GM12878 (cell line): ENCODE data around the gene MACROD2. TPM values are rescaled to one million over a fixed set of nuclear protein-coding genes. Genes with fewer than 3 reads are reported as not detected.

Experiments used
- ATAC-seq: fragments of 200-7000 bp; cut with Tn5 transposase; 3 replicates; pipeline ENCODE4 v1.9.1; 2020; ENCODE audit warnings: mild to moderate bottlenecking, moderate library complexity
- BruUV-seq: library from RNA; stranded (reverse); fragments of 400-500 nt; replicated peaks from 2 replicates; lab custom pipeline; 2021; lab: Mats Ljungman, UMichigan
- CTCF ChIA-PET: fragments of 300-600 bp; sonication (Branson Sonifier 250); formaldehyde crosslinking; extraction: SDS; loops from one replicate; lab custom pipeline; 2021; ENCODE audit warnings: inconsistent platforms; lab: Yijun Ruan, JAX
- POLR2A ChIA-PET: fragments of 350-600 bp; formaldehyde crosslinking; extraction: SDS; loops from one replicate; lab custom pipeline; 2021; ENCODE audit warnings: inconsistent platforms; lab: Charles Lee
- RAD21 ChIA-PET: fragments of 300-600 bp; sonication (Branson Sonifier 250); formaldehyde crosslinking; loops from one replicate; lab custom pipeline; 2023; ENCODE audit warnings: antibody characterized with exemption; ENCODE audit not compliant: unreplicated experiment; lab: Charles Lee
- SMC1A ChIA-PET: fragments of 300-600 bp; sonication (Branson Sonifier 250); formaldehyde crosslinking; loops from one replicate; lab custom pipeline; 2023; ENCODE audit not compliant: unreplicated experiment, uncharacterized antibody; lab: Charles Lee
- DNase-seq: peaks from one replicate; pipeline ENCODE4 v3.0.0-alpha.2; 2011; ENCODE audit warnings: low read depth, low spot score
- FAIRE-seq: peaks from 3 replicates; lab custom pipeline; 2011; peaks lifted over from hg19 to GRCh38; lab: Jason Lieb, UNC
- H2AFZ ChIP-seq: 2 replicates; pipeline ENCODE4 v1.6.0; 2011; ENCODE audit warnings: low read depth, low read length, control low read depth; ENCODE audit not compliant: control insufficient read depth
- H3K27ac ChIP-seq: 2 replicates; pipeline ENCODE4 v1.5.1; 2011; ENCODE audit warnings: control low read depth; ENCODE audit not compliant: control insufficient read depth, insufficient read depth
- H3K27me3 ChIP-seq, 2 experiments: replicated peaks in 1 of 2; 2 replicates each; pipeline versions ENCODE4 v1.6.0 to v1.6.1; 2011; ENCODE audit warnings: low read length in 1 of 2; ENCODE audit not compliant: control insufficient read depth in 2 of 2, insufficient read depth in 2 of 2
- H3K36me3 ChIP-seq, 2 experiments: 2 replicates each; pipeline ENCODE4 v1.5.1; 2011; ENCODE audit warnings: low read length in 1 of 2; ENCODE audit not compliant: control insufficient read depth in 2 of 2, insufficient read depth in 2 of 2
- H3K4me1 ChIP-seq: 2 replicates; pipeline ENCODE4 v1.6.1; 2011; ENCODE audit warnings: mild to moderate bottlenecking, low read length, moderate library complexity, mixed read lengths; ENCODE audit not compliant: control insufficient read depth, insufficient read depth
- H3K4me2 ChIP-seq: 2 replicates; pipeline ENCODE4 v1.6.0; 2011; ENCODE audit warnings: control low read depth; ENCODE audit not compliant: control insufficient read depth, insufficient read depth
- H3K4me3 ChIP-seq: fragments of 200-600 bp; sonication (generic); 2 replicates; pipeline ENCODE4 v1.5.1; 2016
- H3K79me2 ChIP-seq: 2 replicates; pipeline ENCODE4 v1.6.0; 2011; ENCODE audit warnings: low read length; ENCODE audit not compliant: control insufficient read depth, insufficient read depth
- H3K9ac ChIP-seq: 2 replicates; pipeline ENCODE4 v1.8.0; 2011; ENCODE audit warnings: low read length, control low read depth, mixed read lengths; ENCODE audit not compliant: control insufficient read depth, insufficient read depth
- H3K9me3 ChIP-seq: replicated peaks from 3 replicates; pipeline ENCODE4 v1.5.1; 2011; ENCODE audit warnings: mild to moderate bottlenecking, low read length; ENCODE audit not compliant: control insufficient read depth, insufficient read depth
- H4K20me1 ChIP-seq: 2 replicates; pipeline ENCODE4 v1.6.0; 2011; ENCODE audit not compliant: control insufficient read depth, insufficient read depth
- ATF2 ChIP-seq: IDR thresholded peaks from 2 replicates; pipeline ENCODE4 v1.6.1; 2012; ENCODE audit warnings: low read length, inconsistent platforms
- BRCA1 ChIP-seq: IDR thresholded peaks from 2 replicates; pipeline ENCODE4 v1.6.1; 2011; ENCODE audit warnings: low read depth, low read length, improper control_type of control experiment
- CBFB ChIP-seq: IDR thresholded peaks from 2 replicates; pipeline ENCODE4 v1.6.1; 2016; ENCODE audit warnings: antibody characterized with exemption, low read depth
- CEBPB ChIP-seq, 2 experiments: fragments of 150-350 bp in 1 of 2; IDR thresholded peaks; 2 replicates each; pipeline ENCODE4 v1.6.1; 2012 to 2014; ENCODE audit warnings: low read depth in 2 of 2, low read length in 2 of 2, borderline replicate concordance in 1 of 2, inconsistent platforms in 1 of 2
- CHD4 ChIP-seq: fragments of 200-600 bp; sonication (generic); IDR thresholded peaks from 2 replicates; pipeline ENCODE4 v1.6.1; 2016; ENCODE audit warnings: mild to moderate bottlenecking
- CUX1 ChIP-seq: IDR thresholded peaks from 2 replicates; pipeline ENCODE4 v1.6.1; 2012; ENCODE audit warnings: improper control_type of control experiment, low read depth, low read length; ENCODE audit not compliant: insufficient replicate concordance
- EED ChIP-seq: sonication (generic); IDR thresholded peaks from 2 replicates; pipeline ENCODE4 v1.6.1; 2016; ENCODE audit warnings: antibody characterized with exemption, low read depth
- GABPA ChIP-seq: IDR thresholded peaks from 2 replicates; pipeline ENCODE4 v1.6.1; 2014; ENCODE audit warnings: antibody characterized with exemption, low read depth, mild to moderate bottlenecking, inconsistent platforms
- HDAC2 ChIP-seq: fragments of 200-600 bp; sonication (generic); IDR thresholded peaks from 2 replicates; pipeline ENCODE4 v1.6.1; 2017
- HDGF ChIP-seq: fragments of 450-650 bp; IDR thresholded peaks from 2 replicates; pipeline ENCODE4 v1.6.1; 2016; ENCODE audit warnings: antibody characterized with exemption
- NFXL1 ChIP-seq: fragments of 450-650 bp; IDR thresholded peaks from 2 replicates; pipeline ENCODE4 v1.6.1; 2017; ENCODE audit warnings: antibody characterized with exemption, mild to moderate bottlenecking, borderline replicate concordance
- PML ChIP-seq: IDR thresholded peaks from 2 replicates; pipeline ENCODE4 v1.6.1; 2012; ENCODE audit warnings: low read length, inconsistent platforms
- POLR2A ChIP-seq: IDR thresholded peaks from 2 replicates; pipeline ENCODE4 v1.6.1; 2011; ENCODE audit warnings: low read depth, mild to moderate bottlenecking, low read length
- RAD21 ChIP-seq: IDR thresholded peaks from 2 replicates; pipeline ENCODE4 v1.6.1; 2011; ENCODE audit warnings: mild to moderate bottlenecking, low read depth, low read length, moderate library complexity; ENCODE audit not compliant: insufficient read depth
- RELB ChIP-seq: fragments of 450-650 bp; IDR thresholded peaks from 2 replicates; pipeline ENCODE4 v1.6.1; 2017; ENCODE audit warnings: low read depth, mild to moderate bottlenecking, moderate library complexity
- RUNX3 ChIP-seq: IDR thresholded peaks from 2 replicates; pipeline ENCODE4 v1.6.1; 2012; ENCODE audit warnings: low read length, inconsistent platforms
- SIN3A ChIP-seq: IDR thresholded peaks from 2 replicates; pipeline ENCODE4 v1.6.1; 2012; ENCODE audit warnings: low read depth, low read length, improper control_type of control experiment
- TAF1 ChIP-seq: IDR thresholded peaks from 2 replicates; pipeline ENCODE4 v1.6.1; 2011; ENCODE audit warnings: mild to moderate bottlenecking, low read depth, low read length, borderline replicate concordance
- ZBED1 ChIP-seq: IDR thresholded peaks from 2 replicates; pipeline ENCODE4 v1.6.1; 2016; ENCODE audit warnings: borderline replicate concordance
- ZNF274 ChIP-seq: IDR thresholded peaks from one replicate; pipeline ENCODE4 v1.8.0; 2011; ENCODE audit not compliant: insufficient read length, insufficient read depth
- WGBS: methylation state at CpG from one replicate; pipeline ENCODE4 v1.1.6; 2016; ENCODE audit warnings: low lambda C conversion rate; ENCODE audit not compliant: insufficient replicate concordance, insufficient coverage; ENCODE audit errors: missing lambda C conversion rate; 5-methylcytosine and 5-hydroxymethylcytosine counted together
- in situ Hi-C: fragments of 300-500 bp; cut with MboI; formaldehyde crosslinking; loops from 9 replicates; pipeline ENCODE4 v1.14.3; 2018; ENCODE audit warnings: mixed read lengths
- intact Hi-C: fragments of 100-400 bp; cut with micrococcal nuclease; formaldehyde crosslinking; loops from one replicate; pipeline ENCODE4 v1.14.2; 2022; ENCODE audit not compliant: unreplicated experiment
- polyA plus RNA-seq, 11 experiments: library from polyadenylated mRNA; depleted of rRNA in 4 of 11; unstranded in 6 of 11; stranded (reverse) in 5 of 11; fragments of >200 nt; fragmentation: Nextera tagmentation in 4 of 11; fragmentation: Illumina TruSeq in 1 of 11; extraction: Ambion mirVana in 4 of 11; extraction: Trizol in 1 of 11; gene quantifications; 1 replicate in 1 of 11; 2 replicates in 10 of 11; pipeline versions ENCODE4 v1.2.1 to v1.2.3, GENCODE V29; 2011 to 2016; ENCODE audit warnings: inconsistent platforms in 2 of 11, missing spikeins in 2 of 11, low read depth in 1 of 11
- total RNA-seq, 4 experiments: library from RNA; depleted of rRNA in 3 of 4; stranded (reverse); fragments of >200 nt in 3 of 4; fragmentation: Illumina TruSeq in 1 of 4; extraction: Trizol in 1 of 4; gene quantifications; 2 replicates each; pipeline versions ENCODE4 v1.2.1 to v1.2.3, GENCODE V29; 2013 to 2021

Gene MACROD2
- total and polyA plus RNA-seq, 10 of the 15 experiments (the other 5 are each of a cell fraction or from before 2014, with no cell fraction given) = 1.1 to 21.5 (median 2.2) TPM

- no peaks in the 10 kb centered on the region for H3K4me1 ChIP-seq
- no peak overlapping the region for H3K9ac ChIP-seq
- DNase-seq (no peak), ATAC-seq (no peak), FAIRE-seq (no peak)
- TF ChIP-seq HDGF (no peak), CHD4 (no peak), EED (no peak), CUX1 (no peak), BRCA1 (no peak), CBFB (no peak), PML (no peak), RELB (no peak), SIN3A (no peak), RUNX3 (no peak), HDAC2 (no peak), ZNF274 (no peak), NFXL1 (no peak), CEBPB (IDR thresholded peaks at IDR 0.05; ENCODE audit: borderline replicate concordance in 1 of 2, low read depth in 2 of 2, low read length in 2 of 2) (no peak), POLR2A (no peak), RAD21 (no peak), GABPA (no peak), ATF2 (no peak), ZBED1 (no peak), TAF1 (no peak)
- BruUV-seq = no TSS peak
- H4K20me1 ChIP-seq = no peaks in the 10 kb centered on the region
- POLR2A ChIA-PET = no interaction called here
- no peak overlapping the region for H3K4me3 ChIP-seq
- no peak overlapping the region for H3K4me2 ChIP-seq
- RAD21 ChIA-PET = no interaction called here
- intact Hi-C loops = no loop called here
- CTCF ChIA-PET = interaction anchor here (0.7 kb wide), 1 partner anchor 84 kb away, joined by 3 read pairs; no protein-coding TSS in a partner anchor
- SMC1A ChIA-PET = interaction anchor here (1.5 kb wide), 1 partner anchor 178 kb away, joined by 4 read pairs; no protein-coding TSS in a partner anchor
- H3K79me2 ChIP-seq = no peaks in the 10 kb centered on the region
- peaks cover 0 to 4% of the 10 kb centered on the region in 2 experiments; a peak in 1 of 4 replicates for H3K36me3 ChIP-seq
- no peak overlapping the region for H2AFZ ChIP-seq
- in situ Hi-C loops = no loop called here
- WGBS = 61% methylated on average over 4 of the region's 4 CpGs
- no peaks in the 10 kb centered on the region; the same call in 2 of the 3 replicates for H3K9me3 ChIP-seq
- no peak overlapping the region for H3K27ac ChIP-seq
- H3K27me3 ChIP-seq = no peaks in the 10 kb centered on the region
These were observed 1895.2 kb downstream of the MACROD2 start for GRCh38 chr20:15890407-15890982.
